Right ventricle myocardium inferior (tissue), 1 donor: ENCODE data around the gene MED27. TPM values are rescaled to one million over a fixed set of nuclear protein-coding genes. Genes with fewer than 3 reads are reported as not detected.

Source experiments
- ATAC-seq: fragments of 200-7000 bp; cut with Tn5 transposase; one replicate; pipeline ENCODE4 v1.9.1; 2020; ENCODE audit warnings: mild to moderate bottlenecking, moderate library complexity
- DNase-seq: peaks from one replicate; pipeline ENCODE4 v3.0.0; 2021; ENCODE audit errors: missing footprints
- intact Hi-C: fragments of 100-400 bp; cut with DNase I; formaldehyde crosslinking; loops from one replicate; pipeline ENCODE4 v1.11.0; 2022
- total RNA-seq: library from RNA; stranded (reverse); fragmentation: NEBNext Ultra II Directional; extraction: Animal tissue kit (Norgen Biotek cat#: 25700); gene quantifications from one replicate; pipeline ENCODE4 v1.2.1, GENCODE V29; 2021
- donor health status: DM: no; HTN: yes; CAD: no; lungs with severe emphysema.

MED27 gene
- total RNA-seq, 1 donor from 2014 or later: 15.1 TPM

GRCh38 chr9:132049323-132049882, 30.3 kb downstream of the MED27 start:
- ATAC-seq: peak; percentile 18
- intact Hi-C loops: no loop called here
- no peak for DNase-seq

DNA sequence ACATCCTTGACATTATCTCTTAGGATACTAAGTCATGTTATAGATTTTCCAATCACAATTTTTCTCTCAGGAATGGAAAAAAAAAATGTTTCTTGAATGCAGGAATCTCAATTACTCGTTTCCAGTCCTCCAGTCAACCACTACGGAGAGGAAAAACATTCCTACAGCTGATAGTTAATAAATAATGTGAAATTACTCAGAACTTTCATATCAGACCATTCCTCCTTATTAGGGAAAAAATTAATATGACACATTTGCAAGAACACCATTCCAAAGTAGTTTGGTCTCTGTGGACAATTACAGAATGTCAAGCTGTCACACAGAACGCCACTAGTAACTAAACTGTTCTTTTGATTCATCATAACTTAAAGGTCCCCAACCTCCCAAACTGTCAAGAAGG, 31.5 kb downstream of the MED27 start:
- intact Hi-C loops: no loop called here
- DNase-seq: no peak
- no peak for ATAC-seq

DNA sequence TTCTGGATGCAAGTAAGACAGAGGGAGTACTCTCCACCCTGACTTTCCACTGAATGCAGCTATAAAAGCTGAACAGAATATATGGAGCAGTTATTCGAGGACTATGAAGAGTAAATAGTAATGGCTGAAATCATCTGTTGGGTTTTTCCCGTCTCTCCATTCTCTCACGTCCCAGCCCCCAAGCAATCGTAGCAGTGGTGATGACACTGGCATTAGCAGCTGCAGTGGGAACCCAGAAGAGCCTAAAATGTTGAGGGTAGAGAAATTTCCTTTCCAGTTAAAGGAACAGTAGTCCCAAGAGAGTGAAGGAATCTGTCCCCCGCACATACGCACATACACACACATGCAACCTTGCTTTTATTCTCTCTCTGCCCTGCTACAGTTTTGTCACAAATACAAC, 33.2 kb downstream of the MED27 start:
- intact Hi-C loops: no loop called here
- ATAC-seq: no peak
- no peak for DNase-seq

DNA sequence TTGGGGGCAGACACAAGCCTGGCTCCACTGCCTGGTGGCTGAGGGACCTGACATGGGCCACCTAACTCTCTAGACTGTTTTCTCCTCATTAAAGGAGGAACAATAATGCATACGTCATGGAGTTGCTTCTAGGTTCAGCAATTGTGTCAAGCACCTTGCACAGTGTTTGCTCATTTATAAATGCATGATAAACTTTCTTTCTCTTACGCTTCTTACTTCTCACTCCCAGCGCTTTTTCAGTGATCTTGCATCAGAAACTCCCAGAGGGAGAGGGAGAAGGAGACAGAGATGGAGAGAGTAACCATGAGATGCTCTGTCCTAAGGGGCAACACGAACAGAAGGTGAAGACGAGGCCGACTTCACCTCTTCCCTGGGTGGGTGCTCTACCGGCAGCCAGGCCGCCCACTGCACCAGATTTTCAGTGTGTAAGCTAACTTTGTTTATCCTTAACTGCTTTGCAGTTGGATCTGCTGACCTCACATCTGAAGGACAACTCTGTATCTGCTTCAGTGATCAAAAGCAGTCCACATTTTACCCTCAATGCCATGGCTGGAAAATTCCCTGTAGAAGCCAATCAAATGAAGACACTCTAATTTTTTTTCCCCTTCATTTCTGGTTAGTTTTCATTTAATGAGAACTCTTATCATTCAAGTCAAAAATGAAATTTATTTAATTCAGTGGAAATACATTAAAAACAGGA, 35.3 kb downstream of the MED27 start:
- ATAC-seq (no peak), DNase-seq (no peak)
- intact Hi-C loops: no loop called here

DNA sequence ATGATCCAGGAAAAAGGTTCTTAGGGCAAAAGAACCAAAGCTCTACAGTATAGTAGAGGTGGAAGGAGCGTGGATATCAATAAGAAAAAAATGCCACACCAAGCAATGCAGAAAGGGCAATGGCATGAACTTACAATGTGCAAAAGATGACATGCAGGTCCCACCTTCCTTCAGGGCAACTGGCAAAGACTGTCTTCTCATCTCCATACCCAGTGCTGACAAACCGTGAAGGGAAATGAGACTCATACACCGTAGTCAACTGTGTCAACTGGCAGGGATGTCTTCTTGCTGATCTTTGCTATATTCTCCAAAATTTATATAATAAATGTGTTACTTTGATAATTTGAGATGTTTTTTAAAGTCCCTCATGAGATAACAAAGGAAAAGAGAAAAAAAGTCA, 36.0 kb downstream of the MED27 start:
- no peak for ATAC-seq
- no peak for DNase-seq
- intact Hi-C loops: no loop called here

GRCh38 chr9:132042324-132042723, 37.3 kb downstream of the MED27 start:
- ATAC-seq (no peak), DNase-seq (no peak)
- intact Hi-C loops: no loop called here

GRCh38 chr9:132041798-132042197, 37.9 kb downstream of the MED27 start:
- ATAC-seq (no peak), DNase-seq (no peak)
- intact Hi-C loops: no loop called here

GRCh38 chr9:132040808-132041207, 38.9 kb downstream of the MED27 start:
- DNase-seq: no peak
- ATAC-seq: no peak
- intact Hi-C loops: no loop called here

DNA sequence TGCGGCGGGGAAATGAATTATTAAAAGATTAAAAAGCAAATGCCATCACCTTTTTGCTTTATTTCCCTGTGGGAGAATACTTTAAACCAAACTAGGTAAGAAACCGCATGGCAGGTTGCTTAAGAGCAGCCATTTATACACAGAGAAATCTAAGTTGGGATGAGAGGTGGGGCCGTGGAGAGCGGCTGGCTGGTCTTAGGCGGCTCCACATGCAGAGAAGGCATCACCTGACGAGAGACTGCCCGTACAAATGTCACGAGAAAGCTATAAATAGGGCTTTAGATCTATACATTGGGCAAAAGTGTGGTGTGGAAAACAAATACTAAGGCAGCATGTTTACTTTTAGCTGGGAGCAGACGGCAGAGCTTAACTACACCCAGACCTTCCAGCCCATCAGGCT, 39.4 kb downstream of the MED27 start:
- ATAC-seq (no peak), DNase-seq (no peak)
- intact Hi-C loops: no loop called here

GRCh38 chr9:132039284-132039683, 40.4 kb downstream of the MED27 start:
- DNase-seq (no peak), ATAC-seq (no peak)
- intact Hi-C loops: no loop called here

- DNase-seq: no peak
- no peak for ATAC-seq
- intact Hi-C loops: no loop called here
Measured at GRCh38 chr9:132037458-132037857, 42.2 kb downstream of the MED27 start.

GRCh38 chr9:132036521-132036920, 43.1 kb downstream of the MED27 start:
- intact Hi-C loops: no loop called here
- no peak for ATAC-seq
- no peak for DNase-seq

- no peak for ATAC-seq
- no peak for DNase-seq
- intact Hi-C loops: no loop called here
Measured at GRCh38 chr9:132035679-132036078, 44.0 kb downstream of the MED27 start.

DNA sequence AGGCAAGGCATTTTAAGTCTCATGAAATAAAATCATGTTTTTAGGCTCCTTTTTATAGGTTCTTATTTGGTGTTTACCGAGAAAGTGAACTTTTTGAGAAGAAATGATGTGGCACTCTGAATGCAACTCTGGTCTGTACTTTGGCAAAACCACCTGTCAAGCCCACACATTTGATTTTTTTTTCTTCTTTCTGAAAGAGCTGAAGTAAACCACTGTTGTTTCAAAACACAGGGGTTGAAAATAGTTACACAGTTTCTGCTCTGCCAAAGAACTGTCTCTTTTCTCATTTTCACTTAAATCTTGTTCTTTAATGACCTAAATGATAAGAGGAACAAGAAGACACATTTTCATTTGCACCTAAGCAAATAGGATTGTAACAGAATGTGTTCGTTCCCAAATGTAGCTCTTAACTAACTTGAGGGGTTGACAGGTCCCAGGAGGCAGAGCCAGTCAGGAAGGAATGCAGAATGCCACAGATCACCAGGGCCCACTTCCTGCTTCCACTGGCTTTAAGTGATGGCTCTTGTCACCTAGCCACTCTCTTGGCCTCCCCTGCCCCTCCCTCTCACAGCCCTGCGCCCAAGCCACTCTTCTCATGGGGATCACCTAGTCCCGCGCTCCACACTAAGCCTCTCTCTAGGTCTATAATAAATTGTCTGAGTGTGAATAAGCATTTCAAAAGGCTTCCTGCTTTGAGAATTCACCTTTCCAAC, 47.3 kb downstream of the MED27 start:
- intact Hi-C loops: no loop called here
- DNase-seq: no peak
- peak; percentile 87 for ATAC-seq

GRCh38 chr9:132031467-132032237, 48.0 kb downstream of the MED27 start:
- DNase-seq: no peak
- intact Hi-C loops: no loop called here
- no peak for ATAC-seq

DNA sequence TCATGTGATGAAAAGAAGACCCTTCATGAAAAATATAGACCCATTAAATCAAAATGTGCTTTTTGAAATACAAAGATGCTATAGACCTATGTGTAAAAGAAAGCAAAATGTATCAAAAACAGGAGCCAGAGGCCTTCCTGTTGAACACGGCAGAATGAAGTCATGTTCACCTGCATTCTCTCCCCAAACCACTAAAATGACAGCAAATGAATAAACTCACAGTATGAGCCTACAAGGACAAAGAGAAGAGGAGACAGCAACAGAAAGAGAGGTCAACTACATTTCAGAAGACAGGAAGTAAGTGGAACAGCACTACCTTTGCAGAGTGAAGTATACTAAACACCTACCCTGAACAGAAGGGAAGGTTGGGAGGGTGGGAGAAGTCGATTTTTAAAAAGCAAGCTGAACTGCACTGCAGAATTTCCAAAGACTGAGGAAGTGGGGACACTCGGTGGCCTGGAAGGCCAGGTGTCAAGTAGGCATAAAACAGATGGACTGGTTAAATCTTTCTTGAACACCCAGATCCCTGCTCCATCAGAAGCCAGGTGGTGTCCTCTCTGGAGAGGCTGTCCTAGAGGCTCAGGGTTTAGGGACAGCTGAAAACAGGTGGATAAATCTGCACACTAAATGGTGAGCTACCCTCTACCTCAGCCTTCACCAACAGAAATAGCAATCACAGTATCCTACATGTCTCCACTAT, 48.9 kb downstream of the MED27 start:
- ATAC-seq: no peak
- no peak for DNase-seq
- intact Hi-C loops: no loop called here

- intact Hi-C loops: no loop called here
- ATAC-seq (peak; percentile 38), DNase-seq (no peak)
Measured at GRCh38 chr9:132027752-132028663, 51.7 kb downstream of the MED27 start.

DNA sequence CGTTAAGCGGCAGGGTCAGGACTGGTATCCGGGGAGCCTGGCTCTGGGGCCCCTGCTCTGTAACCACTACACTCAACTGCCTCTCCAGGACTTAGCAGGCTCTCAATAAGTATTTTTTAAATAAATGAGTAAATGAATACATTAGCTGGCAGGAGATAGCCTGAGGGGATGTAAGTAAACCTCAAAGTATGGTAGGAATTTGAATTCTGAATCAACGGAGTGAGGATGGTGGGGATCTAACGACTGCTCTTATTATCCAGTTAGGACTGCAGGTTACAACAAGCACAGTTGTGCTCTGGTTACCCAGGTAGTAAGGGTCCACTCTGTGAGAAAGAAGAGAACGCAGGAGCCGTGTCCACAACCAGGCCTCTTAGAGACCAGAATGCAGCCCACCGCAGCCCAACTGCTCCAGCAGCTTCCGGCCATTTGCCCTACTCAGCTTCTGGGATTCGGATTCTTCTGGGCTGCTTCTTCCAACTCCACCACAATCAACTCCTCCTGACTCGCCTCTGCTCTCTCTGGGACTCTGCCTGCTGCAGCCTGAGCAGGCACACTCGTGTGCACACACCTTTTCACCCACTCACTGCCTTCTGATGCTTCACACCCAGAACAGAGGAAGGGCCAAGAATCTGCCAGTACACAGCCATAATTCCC, 52.6 kb downstream of the MED27 start:
- intact Hi-C loops: no loop called here

More for the DNA sequence above, 52.6 kb downstream of the MED27 start:
- no peak for DNase-seq
- no peak for ATAC-seq
